ENCODE measurements around the gene FYB1. TPM values are rescaled to one million over a fixed set of nuclear protein-coding genes. Genes with fewer than 3 reads are reported as not detected.

FYB1 gene
- total RNA-seq, 1 experiment from 2014 or later: not detected

GRCh38 chr5:39200081-39200480 lies 19.3 kb downstream of the FYB1 start:
- Histone ChIP-seq H3K4me1 (ENCODE audit: insufficient read depth, low read length, poor library complexity, severe bottlenecking) (no peaks in the 10 kb centered on the region), H3K9me3 (ENCODE audit: low read depth, low read length, poor library complexity, severe bottlenecking) (no peaks in the 10 kb centered on the region), H3K27me3 (replicated peaks; ENCODE audit: insufficient read depth, low read depth, low read length, poor library complexity) (no peaks in the 10 kb centered on the region), H3K36me3 (ENCODE audit: insufficient read depth, low read length, poor library complexity, severe bottlenecking) (no peaks in the 10 kb centered on the region), H3K27ac (ENCODE audit: low read depth, low read length, poor library complexity, severe bottlenecking) (no peak overlapping the region), H3K4me3 (ENCODE audit: low read depth, low read length, poor library complexity, severe bottlenecking) (no peak overlapping the region)
- DNase-seq (ENCODE audit: low spot score): no peak
- no peak for TF ChIP-seq EZH2 (IDR thresholded peaks at IDR 0.05; ENCODE audit: borderline replicate concordance, low read depth, low read length, poor library complexity, severe bottlenecking)
- no TSS peak for BruUV-seq (replicated peaks)
- POLR2A ChIA-PET (ENCODE audit: low non-redundant PET): no interaction called here
- intact Hi-C loops (cut with micrococcal nuclease; ENCODE audit: unreplicated experiment): no loop called here
- CTCF ChIA-PET: no interaction called here

- Histone ChIP-seq H3K36me3 (ENCODE audit: insufficient read depth, low read length, poor library complexity, severe bottlenecking) (no peaks in the 10 kb centered on the region), H3K9me3 (ENCODE audit: low read depth, low read length, poor library complexity, severe bottlenecking) (no peaks in the 10 kb centered on the region), H3K4me3 (ENCODE audit: low read depth, low read length, poor library complexity, severe bottlenecking) (no peak overlapping the region), H3K4me1 (ENCODE audit: insufficient read depth, low read length, poor library complexity, severe bottlenecking) (no peaks in the 10 kb centered on the region), H3K27me3 (replicated peaks; ENCODE audit: insufficient read depth, low read depth, low read length, poor library complexity) (no peaks in the 10 kb centered on the region), H3K27ac (ENCODE audit: low read depth, low read length, poor library complexity, severe bottlenecking) (no peak overlapping the region)
- BruUV-seq (replicated peaks): no TSS peak
- CTCF ChIA-PET: interaction anchor here (0.5 kb wide), 1 partner anchor 1845 kb away, joined by 5 read pairs; no protein-coding TSS in a partner anchor
- POLR2A ChIA-PET (ENCODE audit: low non-redundant PET): no interaction called here
- TF ChIP-seq EZH2 (IDR thresholded peaks at IDR 0.05; ENCODE audit: borderline replicate concordance, low read depth, low read length, poor library complexity, severe bottlenecking): no peak
- intact Hi-C loops (cut with micrococcal nuclease; ENCODE audit: unreplicated experiment): no loop called here
- no peak for DNase-seq (ENCODE audit: low spot score)
Measured at GRCh38 chr5:39199335-39199734, 20.0 kb downstream of the FYB1 start.

- Histone ChIP-seq H3K36me3 (ENCODE audit: insufficient read depth, low read length, poor library complexity, severe bottlenecking) (no peaks in the 10 kb centered on the region), H3K4me3 (ENCODE audit: low read depth, low read length, poor library complexity, severe bottlenecking) (no peak overlapping the region), H3K27me3 (replicated peaks; ENCODE audit: insufficient read depth, low read depth, low read length, poor library complexity) (no peaks in the 10 kb centered on the region), H3K27ac (ENCODE audit: low read depth, low read length, poor library complexity, severe bottlenecking) (no peak overlapping the region), H3K4me1 (ENCODE audit: insufficient read depth, low read length, poor library complexity, severe bottlenecking) (no peaks in the 10 kb centered on the region), H3K9me3 (ENCODE audit: low read depth, low read length, poor library complexity, severe bottlenecking) (no peaks in the 10 kb centered on the region)
- intact Hi-C loops (cut with micrococcal nuclease; ENCODE audit: unreplicated experiment): no loop called here
- CTCF ChIA-PET: no interaction called here
- POLR2A ChIA-PET (ENCODE audit: low non-redundant PET): no interaction called here
- no peak for DNase-seq (ENCODE audit: low spot score)
- no TSS peak for BruUV-seq (replicated peaks)
- TF ChIP-seq CTCF (conservative IDR thresholded peaks at IDR 0.05; ENCODE audit: low read depth, low read length) (no peak), EZH2 (IDR thresholded peaks at IDR 0.05; ENCODE audit: borderline replicate concordance, low read depth, low read length, poor library complexity, severe bottlenecking) (no peak)
Measured at GRCh38 chr5:39198127-39198526, 21.2 kb downstream of the FYB1 start.

- no peak for TF ChIP-seq CTCF (conservative IDR thresholded peaks at IDR 0.05; ENCODE audit: low read depth, low read length)
- no peak for TF ChIP-seq EZH2 (IDR thresholded peaks at IDR 0.05; ENCODE audit: borderline replicate concordance, low read depth, low read length, poor library complexity, severe bottlenecking)
- no TSS peak for BruUV-seq (replicated peaks)
- Histone ChIP-seq H3K27ac (ENCODE audit: low read depth, low read length, poor library complexity, severe bottlenecking) (no peak overlapping the region), H3K4me1 (ENCODE audit: insufficient read depth, low read length, poor library complexity, severe bottlenecking) (no peaks in the 10 kb centered on the region), H3K36me3 (ENCODE audit: insufficient read depth, low read length, poor library complexity, severe bottlenecking) (no peaks in the 10 kb centered on the region), H3K9me3 (ENCODE audit: low read depth, low read length, poor library complexity, severe bottlenecking) (no peaks in the 10 kb centered on the region), H3K27me3 (replicated peaks; ENCODE audit: insufficient read depth, low read depth, low read length, poor library complexity) (no peaks in the 10 kb centered on the region), H3K4me3 (ENCODE audit: low read depth, low read length, poor library complexity, severe bottlenecking) (no peak overlapping the region)
- ChIA-PET POLR2A (ENCODE audit: low non-redundant PET) (no interaction called here), CTCF (no interaction called here)
- intact Hi-C loops (cut with micrococcal nuclease; ENCODE audit: unreplicated experiment): no loop called here
- no peak for DNase-seq (ENCODE audit: low spot score)
Measured at GRCh38 chr5:39197556-39197955, 21.8 kb downstream of the FYB1 start.

All from A673 (cell line).